Renal cortical epithelial cell (primary cell): Measurements from ENCODE around the gene KAT8. TPM values are rescaled to one million over a fixed set of nuclear protein-coding genes. Genes with fewer than 3 reads are reported as not detected.
"Not testable (repeated sequence)": the region's sequence is repeated elsewhere in the genome, so short reads cannot be mapped to it uniquely, and the experiment has no call there.

Source experiments
- DNase-seq: peaks from one replicate; pipeline ENCODE4 v3.0.0-alpha.2; 2011; ENCODE audit warnings: low read depth
- total RNA-seq: library from RNA; depleted of rRNA; stranded (reverse); fragments of >200 nt; gene quantifications from 2 replicates; pipeline ENCODE4 v1.2.3, GENCODE V29; 2014

Gene KAT8
- total RNA-seq, 1 donor from 2014 or later: 45.1 TPM

DNA sequence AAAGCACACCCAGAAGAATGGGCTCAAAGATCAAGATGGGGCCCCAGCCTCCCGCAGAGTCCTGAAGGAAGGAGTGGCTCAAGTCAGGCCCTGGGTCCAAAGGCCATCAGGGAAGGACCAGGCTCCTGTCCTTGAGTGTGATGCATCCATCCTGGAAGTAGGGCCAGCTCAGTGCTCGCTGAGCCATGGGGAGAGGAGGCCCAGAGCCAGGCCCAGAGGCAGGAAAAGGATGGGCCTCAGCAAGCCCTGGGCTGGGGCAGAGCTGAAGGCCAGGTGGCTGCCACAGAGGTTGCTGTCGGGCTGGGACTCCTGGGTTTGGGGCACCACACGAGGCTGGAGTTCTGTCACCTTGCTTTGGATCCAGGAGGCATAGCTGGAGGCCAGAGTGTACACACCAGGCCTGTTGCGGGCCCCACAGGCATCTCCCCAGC lies 14.4 kb downstream of the KAT8 start:
- no peak for DNase-seq

DNA sequence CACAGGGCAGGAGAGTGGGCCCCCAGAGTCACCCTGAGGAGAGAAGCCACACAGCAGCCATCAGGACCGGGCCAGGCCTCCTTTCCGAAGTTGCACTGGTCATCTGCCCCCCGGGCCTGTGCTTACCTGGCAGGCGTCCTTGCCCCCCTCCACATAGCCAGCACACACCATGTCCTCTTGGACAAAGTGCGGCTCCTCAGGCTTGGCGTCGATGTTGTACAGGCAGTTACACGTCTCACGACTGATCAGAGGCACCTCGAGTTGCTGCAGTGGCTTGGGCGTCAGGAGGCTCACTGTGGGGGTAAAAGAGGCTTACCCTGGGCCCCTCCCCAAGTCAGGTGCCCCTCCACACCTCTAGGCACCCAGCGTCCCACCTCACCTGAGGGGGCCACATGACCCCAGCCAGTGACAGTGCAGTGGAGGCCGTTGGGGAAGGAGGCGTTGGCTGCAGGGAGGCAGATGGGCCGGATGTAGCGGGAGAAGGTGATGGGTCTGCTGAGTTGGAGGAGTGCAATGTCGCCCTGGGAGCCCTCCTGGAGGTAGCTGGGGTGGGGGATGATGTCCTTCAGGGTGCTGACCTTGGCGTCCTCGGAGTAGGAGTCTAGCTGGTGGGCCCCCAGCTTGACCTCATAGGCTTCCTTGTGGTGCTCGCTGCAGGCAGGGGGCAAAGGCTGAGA lies 15.0 kb downstream of the KAT8 start:
- DNase-seq: no peak

DNA sequence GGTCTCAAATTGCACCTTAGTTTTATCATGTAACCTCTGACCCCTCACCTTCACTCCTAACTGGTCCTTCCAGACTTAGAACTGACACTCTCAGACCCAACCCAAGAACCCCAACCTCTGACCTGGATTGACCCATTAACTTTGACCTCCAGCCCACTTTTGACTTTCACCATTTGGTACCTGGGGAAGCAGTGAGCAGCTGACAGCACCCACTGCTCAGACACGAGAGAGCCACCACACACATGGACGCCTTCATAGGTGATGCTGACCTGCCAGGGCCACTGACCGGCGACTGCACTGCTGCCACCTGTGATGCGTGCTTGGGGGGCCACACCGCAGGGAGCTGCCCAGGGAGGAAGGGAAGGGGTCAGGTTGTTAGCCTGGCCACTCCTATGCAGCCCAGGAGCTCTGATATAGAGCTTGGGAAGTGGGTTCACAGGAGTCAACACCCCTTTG lies 15.6 kb downstream of the KAT8 start:
- no peak for DNase-seq

DNA sequence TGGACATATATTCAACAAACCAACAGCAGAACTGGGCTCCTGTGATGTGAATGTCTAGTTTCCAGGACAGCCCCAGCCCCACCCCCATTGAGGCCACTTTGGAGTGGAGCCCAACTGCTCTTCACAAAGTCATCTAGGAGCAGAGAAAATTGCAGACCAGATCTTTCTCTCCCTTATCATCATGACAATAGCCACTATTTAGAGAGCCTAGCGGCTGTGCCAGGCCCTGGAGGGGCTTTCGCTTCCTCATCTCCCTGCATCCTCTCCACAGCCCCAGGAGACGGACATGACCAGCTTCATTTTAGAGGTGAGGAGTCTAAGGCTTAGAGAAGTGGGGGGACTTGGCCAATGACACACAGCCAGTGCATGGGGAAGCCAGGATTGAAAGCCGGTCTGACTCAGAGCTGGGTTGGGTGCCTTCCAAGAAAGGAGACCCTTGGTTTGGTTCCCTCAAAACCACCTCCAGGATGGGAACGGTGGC lies 16.7 kb downstream of the KAT8 start:
- peak; percentile 34 for DNase-seq

DNA sequence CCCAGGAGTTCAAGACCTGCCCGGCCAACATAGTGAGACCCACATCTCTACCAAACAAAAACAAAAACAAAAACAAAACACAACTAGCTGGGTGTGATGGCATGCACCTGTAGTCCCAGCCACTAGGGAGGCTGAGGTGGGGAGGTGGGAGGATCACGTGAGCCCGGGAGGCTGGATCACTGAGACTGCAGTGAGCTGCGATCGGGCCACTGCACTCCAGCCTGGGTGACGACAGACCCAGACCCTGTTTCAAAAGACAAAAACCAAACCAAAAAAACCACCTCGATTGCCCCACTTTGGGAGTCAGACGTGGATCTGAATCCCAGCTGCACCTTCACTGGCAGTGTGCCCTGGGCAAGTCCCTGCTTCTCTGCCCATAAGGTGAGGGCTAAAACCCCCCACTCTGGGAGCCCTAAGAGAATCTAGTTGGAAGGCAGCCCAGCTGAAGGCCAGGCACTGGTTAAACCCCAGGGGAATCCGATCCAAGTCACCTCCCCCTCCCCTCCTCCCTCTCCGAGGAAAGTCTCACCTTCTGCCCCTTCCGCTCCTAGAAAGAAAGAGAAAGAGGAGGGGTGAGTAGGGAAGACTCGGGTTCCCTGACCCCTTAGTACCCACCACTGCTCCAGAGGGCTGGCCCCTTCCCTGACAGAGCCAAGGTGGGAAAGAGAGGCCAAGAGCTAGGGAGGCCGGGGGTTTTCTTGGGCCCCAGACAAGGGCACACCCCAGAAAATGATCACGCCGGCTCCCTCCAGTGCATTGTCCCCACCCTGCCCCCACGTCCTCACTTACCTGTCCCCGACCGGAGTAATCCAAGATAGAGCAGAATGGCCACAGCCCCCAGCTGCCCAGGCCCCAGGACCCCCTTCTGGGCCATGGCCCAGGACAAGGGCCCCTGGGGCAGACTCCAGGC lies 17.4 kb downstream of the KAT8 start:
- peak; percentile 38 for DNase-seq

DNA sequence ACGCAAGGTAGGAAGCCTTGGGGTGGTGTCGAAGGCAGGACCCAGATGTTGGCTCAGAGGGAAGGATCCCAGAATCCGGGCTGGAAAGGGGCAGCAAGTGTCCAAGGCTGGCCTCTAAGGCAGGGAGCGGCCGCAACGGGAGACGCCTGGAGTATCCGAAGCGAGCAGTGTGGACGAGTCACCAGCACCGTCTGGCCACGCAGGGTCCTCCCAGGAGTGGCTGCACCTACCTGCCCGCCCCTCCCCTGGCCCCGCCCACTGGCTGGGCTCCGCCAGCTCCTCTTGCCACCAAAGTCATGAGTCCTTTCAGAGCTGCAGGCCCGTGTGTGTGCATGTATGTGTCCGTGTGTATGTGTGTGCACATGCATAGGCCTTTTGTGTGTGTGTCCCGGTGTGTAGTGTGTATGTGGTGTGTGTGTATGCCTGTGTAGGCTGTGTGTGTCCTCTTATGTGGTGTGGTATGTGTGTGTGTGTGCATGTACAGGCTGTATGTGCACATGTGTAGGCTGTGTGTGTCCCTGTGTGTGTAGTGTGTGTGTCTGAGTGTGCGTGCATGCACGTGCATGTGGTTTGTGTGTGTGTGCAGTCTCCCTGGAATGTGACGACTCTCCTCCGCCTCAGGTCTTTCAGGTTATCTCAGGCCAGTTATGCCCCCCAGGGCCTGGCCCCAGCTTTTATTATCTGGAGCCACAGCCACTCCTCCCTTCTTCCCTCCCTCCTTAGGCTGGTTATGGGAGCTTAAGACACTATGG lies 18.2 kb downstream of the KAT8 start, which contains the start of gene PRSS8:
TSS of gene PRSS8 (minus strand) at position 193 of the 752 bp plus-strand sequence. CDS start 229 bp downstream, outside the sequence.
- no peak for DNase-seq

DNA sequence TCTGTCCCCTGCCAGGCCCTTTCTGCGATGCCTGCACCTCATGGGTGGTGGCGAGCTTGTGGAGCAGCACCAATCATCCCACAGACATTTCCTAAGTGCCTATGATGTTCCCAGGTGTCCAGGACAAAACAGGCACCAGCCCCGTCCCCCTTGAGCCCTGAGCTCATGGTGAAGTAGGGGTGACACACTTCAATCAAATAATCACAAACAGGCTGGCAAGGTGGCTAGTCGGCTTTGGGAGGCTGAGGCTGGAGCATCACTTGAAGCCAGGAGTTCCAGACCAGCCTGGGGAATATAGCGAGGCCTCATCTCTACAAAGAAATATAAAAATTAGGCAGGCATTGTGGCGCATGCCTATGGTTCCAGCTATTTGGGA lies 18.8 kb downstream of the KAT8 start:
- DNase-seq: no peak

DNA sequence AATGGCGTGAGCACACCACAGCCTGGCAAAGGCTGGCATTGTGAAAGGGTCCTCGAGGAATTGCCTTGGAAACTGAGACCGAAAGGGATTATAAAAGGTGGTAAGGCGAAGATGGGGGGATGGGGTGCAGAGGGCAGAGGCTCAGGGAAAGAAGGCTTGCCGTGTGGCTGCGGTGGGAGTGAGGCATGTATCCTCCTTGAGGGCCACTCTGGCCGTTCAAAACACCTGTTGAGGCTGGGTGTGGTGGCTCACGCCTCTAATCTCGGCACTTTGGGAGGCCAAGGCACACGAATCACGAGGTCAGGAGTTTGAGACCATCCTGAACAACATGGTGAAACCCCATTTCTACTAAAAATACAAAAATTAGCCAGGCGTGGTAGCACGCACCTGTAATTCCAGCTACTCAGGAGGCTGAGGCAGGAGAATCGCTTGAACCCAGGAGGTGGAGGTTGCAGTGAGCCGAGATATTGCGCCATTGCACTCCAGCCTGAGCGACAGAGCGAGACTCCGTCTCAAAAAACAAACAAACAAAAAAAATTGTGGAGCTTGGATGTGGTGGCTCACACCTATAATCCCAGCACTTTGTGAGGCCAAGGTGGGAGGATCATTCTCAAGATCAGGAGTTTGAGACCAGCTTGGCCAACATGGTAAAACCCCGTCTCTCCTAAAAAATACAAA lies 19.5 kb downstream of the KAT8 start:
- not testable (repeated sequence) for DNase-seq

DNA sequence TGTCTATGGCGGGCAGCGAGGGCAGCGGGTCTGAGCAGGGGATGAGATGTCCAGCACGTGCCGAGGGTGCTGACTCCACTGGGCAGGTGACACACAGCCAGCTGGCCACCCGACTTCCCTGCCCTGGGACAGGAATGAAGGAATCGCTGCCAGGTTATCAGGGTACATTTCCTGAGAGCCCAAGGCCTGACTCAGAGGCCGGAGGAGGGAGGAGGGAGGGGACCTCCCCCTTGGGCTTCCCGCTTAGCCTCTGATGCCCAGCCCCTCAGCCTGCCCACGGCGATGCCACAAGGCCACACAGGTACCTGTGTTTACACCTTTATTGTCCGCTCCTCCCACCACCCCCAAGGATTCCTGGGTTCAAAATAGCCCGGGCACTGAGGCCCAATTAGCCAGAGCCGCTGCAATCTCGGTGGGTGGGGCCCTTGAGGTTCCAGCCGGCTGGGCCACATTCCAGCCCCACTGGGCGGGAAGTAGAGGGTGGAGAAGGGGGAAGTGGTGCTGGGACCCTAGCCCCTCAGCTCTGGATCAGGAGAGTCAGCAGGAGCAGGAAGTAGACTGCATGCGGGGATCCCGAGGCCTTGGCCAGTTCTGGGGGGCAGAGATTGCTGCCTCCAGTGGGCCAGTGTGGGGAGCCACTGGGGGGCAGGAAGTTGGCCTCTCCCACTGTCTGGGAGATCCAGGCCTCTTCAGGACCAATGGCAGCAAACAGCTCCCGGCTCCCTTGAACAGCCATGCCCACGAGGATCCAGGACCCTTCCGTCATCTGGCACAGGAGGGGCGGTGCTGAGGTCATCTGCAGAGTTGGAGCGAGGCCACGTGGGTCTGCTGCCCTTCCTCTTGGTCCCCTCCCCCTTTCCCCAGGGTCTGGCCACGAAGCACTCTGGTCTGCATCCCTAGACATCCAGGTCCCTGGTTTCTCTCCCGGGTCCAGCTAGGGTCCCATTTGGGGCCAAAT lies 21.4 kb downstream of the KAT8 start:
- peak; percentile 78 for DNase-seq

DNA sequence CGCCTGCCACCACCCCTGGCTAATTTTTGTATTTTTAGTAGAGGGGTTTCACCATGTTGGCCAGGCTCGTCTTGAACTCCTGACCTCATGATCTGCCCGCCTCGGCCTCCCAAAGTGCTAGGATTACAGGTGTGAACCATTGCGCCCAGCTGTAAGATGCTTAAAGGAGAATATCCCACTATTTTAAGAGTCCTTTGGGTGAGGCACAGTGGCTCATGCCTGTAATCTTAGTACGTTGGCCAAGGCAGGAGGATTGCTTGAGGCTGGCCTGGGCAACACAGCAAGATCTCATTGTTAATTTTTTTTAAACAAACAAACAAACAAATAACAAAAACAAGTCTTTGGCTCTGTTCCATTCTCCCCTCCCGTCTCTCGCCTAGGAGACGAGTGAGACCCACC lies 23.6 kb downstream of the KAT8 start:
- DNase-seq: not testable (repeated sequence)

DNA sequence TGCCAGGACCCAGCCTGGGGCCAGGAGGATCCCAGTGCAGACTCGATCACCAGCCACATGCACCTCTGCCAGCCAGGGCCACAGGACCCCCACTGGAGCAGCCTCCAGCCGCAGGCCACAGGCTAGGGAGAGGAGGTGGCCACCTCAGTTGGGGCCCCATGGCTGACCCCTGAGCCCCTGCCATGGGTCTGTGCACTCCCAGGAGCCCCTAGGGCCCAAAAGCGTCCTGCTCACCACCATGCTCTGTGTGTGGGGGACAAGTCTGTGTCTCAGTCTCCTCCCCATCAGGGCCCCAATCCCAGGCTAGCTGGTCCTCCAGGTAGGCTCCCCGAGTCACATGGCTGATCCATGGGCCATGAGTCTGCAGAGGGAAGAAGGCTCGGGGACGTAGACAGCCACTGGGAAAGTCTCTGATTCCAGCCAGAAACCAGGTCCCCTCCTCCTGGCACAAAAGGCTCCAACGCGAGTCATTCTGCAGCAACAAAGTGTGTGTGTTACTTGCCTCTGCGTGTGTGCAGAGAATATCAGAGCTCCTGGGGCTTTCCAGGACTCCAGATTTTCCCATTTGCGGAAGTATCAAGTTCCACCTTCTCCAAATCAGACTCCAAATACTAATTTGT lies 24.1 kb downstream of the KAT8 start:
- DNase-seq: peak; percentile 74

DNA sequence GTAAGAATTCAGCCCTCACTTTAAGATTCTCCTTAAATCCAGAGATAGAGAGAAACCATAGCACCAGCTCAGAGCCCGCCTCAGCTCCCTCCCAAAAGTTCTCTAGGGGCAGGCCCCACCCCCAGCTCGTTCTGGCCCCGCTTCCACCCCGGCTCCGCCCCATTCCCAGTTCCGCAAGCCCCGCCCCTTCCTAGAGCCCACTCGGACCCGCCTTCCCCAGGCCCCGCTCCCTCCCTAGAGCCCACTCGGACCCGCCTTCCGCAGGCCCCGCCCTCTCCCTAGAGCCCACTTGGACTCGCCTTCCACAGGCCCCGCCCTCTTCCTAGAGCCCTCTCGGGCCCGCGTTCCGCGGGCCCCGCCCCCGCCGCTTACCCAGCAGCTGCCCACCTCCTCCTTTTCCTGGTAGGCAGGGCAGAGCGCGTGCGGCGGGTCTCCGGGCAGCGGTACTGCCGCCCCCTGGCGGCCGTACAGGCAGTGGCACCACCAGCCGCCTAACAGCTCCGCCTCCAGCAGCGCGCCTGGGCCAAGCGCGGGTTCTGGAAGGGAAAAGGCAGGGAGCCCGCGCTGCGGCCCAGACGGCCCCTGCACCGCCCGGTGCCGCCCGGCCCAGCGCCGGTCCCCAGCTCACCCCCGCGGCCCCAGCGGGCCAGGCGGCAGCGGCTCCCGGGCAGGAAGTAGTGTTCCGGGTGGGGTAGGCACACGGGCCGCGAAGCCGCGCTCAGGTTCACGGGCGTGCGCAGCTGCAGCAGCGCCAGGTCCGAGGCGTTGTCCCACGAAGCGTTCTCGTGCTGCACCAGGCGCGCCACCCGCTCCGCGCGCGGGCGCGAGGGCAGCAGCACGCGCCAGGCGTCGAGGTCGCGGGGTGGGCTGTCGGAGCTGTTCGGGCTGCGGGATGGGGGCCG lies 24.9 kb downstream of the KAT8 start:
- DNase-seq: peak; percentile 92

DNA sequence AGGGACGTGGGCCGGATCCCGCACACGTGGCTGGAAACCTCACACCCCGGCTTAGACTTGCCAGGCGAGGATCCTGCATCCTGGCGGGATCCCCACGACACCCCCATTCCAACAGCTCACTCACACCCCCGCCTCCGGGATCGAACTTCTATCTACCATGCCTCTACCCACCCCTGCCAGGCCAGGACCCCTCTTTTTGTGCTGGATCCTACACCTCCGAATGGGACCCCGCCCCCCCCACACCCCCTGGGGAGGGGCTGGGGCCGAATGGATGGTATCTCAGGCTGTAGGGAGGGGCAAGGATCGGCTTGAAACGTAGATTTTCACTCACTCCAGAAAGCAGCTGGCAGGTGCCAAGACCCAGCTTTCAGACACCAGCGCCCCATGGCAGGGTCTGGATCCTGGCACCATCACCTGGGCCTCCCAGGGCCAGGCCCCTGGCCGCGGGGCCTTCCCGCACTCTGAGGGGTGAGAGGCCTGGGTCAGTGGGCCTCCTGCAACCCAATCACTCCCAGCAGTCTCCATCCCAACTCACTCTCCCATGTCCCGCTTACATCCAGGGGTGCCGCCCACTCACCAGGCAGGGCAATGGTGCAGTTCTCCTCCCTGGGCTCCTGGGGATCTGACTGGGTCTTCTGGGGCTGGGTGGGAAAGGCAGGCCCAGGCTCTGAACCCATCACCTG lies 25.7 kb downstream of the KAT8 start:
- no peak for DNase-seq

DNA sequence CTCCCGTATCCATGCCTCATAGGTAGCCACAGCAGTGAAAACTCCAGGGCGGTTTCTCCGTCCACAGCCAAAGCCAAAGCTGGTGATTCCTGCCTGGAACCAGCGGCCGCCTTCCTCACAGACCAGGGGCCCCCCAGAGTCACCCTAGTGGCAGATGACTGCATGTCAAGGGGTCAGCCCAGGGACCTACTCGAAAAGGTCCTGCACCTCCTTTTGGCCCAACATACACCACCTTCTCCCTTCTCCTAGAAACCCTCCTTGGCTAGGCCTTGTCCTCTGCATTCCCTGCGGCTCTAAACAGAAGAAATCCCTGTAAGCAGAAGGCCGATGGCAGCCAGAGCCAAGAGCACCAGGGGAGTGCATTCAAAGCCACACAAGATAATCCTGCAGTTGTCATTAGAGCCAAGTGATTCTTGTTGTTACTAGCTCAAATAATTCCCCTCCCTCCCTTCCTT lies 26.3 kb downstream of the KAT8 start:
- DNase-seq: no peak

DNA sequence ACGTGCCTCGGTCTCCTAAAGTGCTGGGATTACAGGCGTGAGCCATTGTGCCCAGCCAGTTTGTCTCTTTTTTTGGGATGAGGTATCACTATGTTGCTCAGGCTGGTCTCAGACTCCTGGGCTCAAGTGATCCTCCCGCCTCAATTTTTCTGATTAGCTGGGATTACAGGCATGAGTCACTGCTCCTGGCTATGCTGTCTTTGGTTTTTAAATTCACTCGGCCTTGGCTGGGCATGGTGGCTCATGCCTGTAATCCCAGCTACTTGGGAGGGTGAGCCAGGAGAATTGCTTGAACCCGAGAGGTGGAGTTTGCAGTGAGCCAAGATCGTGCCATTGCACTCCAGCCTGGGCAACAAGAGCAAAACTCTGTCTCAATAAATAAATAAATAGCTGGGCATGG lies 27.0 kb downstream of the KAT8 start:
- not testable (repeated sequence) for DNase-seq

DNA sequence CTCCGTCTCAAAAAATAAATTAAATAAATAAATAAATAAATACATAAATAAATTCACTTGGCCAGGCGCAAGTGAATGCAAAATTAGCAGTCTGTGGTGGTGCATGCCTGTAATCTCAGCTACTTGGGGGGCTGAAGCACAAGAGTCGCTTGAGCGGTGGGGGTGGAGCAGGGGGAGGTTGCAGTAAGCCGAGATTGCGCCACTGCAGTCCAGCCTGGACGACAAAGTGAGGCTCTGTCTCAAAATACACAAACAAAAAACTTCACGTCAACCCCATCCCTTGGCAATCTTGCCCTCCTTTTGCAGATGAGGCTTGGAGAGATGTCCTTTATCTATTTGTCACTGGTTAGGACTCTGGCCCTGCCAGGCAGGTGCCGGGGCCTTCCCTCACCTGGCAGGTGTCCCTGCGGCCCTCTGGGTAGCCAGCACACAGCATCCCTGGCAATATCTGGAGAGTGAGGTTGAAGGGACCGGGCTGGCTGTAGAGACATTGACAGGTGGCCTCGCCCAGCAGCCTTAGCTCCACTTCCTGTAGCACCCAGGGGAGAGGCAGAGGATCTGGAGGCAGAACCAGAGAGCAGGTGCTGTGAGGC lies 28.0 kb downstream of the KAT8 start:
- no peak for DNase-seq

DNA sequence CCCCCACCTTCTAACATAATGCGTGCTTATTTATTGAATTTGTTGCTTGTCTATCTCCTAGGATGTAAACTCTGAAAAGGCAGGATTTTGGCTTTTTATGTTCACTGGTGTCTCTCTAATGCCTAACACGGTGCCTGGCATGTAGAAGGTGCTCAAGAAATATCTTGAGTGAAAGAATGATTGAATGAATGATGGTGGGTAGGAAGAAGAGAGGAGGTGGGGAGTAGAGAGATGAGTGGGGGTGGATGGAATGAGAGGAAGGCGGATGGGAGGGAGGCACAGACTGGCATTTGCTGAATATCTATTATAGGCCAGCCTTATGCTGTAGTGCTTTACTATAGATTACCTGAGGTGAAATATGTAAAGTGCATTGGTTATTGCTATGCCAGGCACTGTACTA lies 30.1 kb downstream of the KAT8 start:
- no peak for DNase-seq

DNA sequence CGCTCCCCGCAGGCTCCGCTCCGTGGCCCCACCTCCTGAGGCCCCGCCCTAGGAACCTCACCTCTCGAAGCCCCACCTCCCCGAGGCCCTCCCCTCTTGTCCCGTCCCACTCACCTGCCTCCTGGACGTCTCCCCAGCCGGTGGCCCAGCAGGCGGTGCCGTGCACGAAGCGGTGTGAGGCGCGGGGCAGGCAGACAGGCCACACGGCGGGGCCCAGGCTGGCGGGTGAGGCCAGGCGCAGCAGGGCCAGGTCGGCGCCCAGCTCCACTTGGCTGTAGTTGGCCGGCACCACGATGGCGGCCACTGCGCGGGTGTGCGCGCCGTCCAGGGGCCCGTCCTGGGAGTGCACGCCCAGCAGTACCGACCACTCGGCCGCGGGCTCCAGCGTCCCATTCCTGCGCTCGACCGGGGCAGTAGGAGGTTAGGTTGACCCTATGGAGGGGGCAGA lies 30.8 kb downstream of the KAT8 start:
- no peak for DNase-seq
